Testis (tissue), 3 donors: Measurements from ENCODE around the gene ERBB4. TPM values are rescaled to one million over a fixed set of nuclear protein-coding genes. Genes with fewer than 3 reads are reported as not detected.

Experiments used
- DNase-seq: peaks from one replicate; pipeline ENCODE4 v3.0.0-alpha.2; 2019
- H3K27ac ChIP-seq, 2 donors: fragments of 200-600 bp; sonication (generic); one replicate each; pipeline ENCODE4 v1.5.1; 2019
- H3K27me3 ChIP-seq: fragments of 200-600 bp; sonication (generic); one replicate; pipeline ENCODE4 v1.5.1; 2019
- H3K36me3 ChIP-seq: fragments of 200-600 bp; sonication (generic); one replicate; pipeline ENCODE4 v1.5.1; 2017; ENCODE audit warnings: low read depth; ENCODE audit errors: missing control alignments
- H3K4me1 ChIP-seq: fragments of 200-600 bp; sonication (generic); one replicate; pipeline ENCODE4 v1.5.1; 2019
- H3K4me3 ChIP-seq, 2 donors: fragments of 200-600 bp; sonication (generic); one replicate each; pipeline ENCODE4 v1.5.1; 2017 to 2019
- H3K9me3 ChIP-seq: fragments of 200-600 bp; sonication (generic); one replicate; pipeline ENCODE4 v1.5.1; 2017
- CTCF ChIP-seq, 3 experiments: fragments of 450-650 bp in 2 of 3; fragments of 200-600 bp in 1 of 3; sonication (generic) in 1 of 3; IDR thresholded peaks; one replicate each; pipeline ENCODE4 v1.5.1; 2016 to 2019; ENCODE audit warnings: antibody characterized with exemption in 3 of 3, mild to moderate bottlenecking in 2 of 3, moderate library complexity in 1 of 3
- POLR2A ChIP-seq: fragments of 450-650 bp; IDR thresholded peaks from one replicate; pipeline ENCODE4 v1.6.1; 2017; ENCODE audit warnings: antibody characterized with exemption, mild to moderate bottlenecking, moderate library complexity
- WGBS, 2 donors: methylation state at CpG; one replicate each; pipeline ENCODE4 v1.1.5; 2018; 5-methylcytosine and 5-hydroxymethylcytosine counted together
- intact Hi-C: fragments of 100-400 bp; cut with DNase I; formaldehyde crosslinking; loops from one replicate; pipeline ENCODE4 v1.15.1; 2023; ENCODE audit warnings: low total_unique reads
- polyA plus RNA-seq: library from polyadenylated mRNA; stranded (reverse); fragments of 350-450 nt; fragmentation: Illumina TruSeq; extraction: RNeasy Lipid Tissue Mini Kit (QIAGEN cat#74804); gene quantifications from one replicate; pipeline ENCODE4 v1.2.3, GENCODE V29; 2014; ENCODE audit warnings: low read depth, low replicate concordance; ENCODE audit not compliant: insufficient read depth
- total RNA-seq, 2 donors: library from RNA; depleted of rRNA; stranded (reverse); fragments of >200 nt; gene quantifications; one replicate each; pipeline ENCODE4 v1.2.3, GENCODE V29; 2016

ERBB4 gene
- total and polyA plus RNA-seq, 3 donors from 2014 or later = 6.1 to 62.7 (median 47.7) TPM

GRCh38 chr2:211976076-211976475, 562.5 kb downstream of the ERBB4 start:
- no peak for TF ChIP-seq POLR2A
- no peak for TF ChIP-seq CTCF (IDR thresholded peaks at IDR 0.05)
- Histone ChIP-seq H3K27ac (no peak overlapping the region), H3K4me1 (no peaks in the 10 kb centered on the region), H3K36me3 (no peaks in the 10 kb centered on the region), H3K27me3 (no peaks in the 10 kb centered on the region), H3K9me3 (no peaks in the 10 kb centered on the region), H3K4me3 (no peak overlapping the region)
- no peak for DNase-seq
- WGBS, 2 donors = 89 to 90% methylated on average over 1 of the region's 1 CpG
- intact Hi-C loops = no loop called here

- Histone ChIP-seq H3K9me3 (no peaks in the 10 kb centered on the region), H3K27me3 (no peaks in the 10 kb centered on the region), H3K27ac (no peak overlapping the region), H3K4me3 (no peak overlapping the region), H3K36me3 (no peaks in the 10 kb centered on the region), H3K4me1 (no peaks in the 10 kb centered on the region)
- intact Hi-C loops = no loop called here
- TF ChIP-seq CTCF (IDR thresholded peaks at IDR 0.05) = no peak
- TF ChIP-seq POLR2A = no peak
- DNase-seq = no peak
- WGBS, 2 donors = 86 to 87% methylated on average over 1 of the region's 1 CpG
Observed at GRCh38 chr2:211967234-211967633, 571.4 kb downstream of the ERBB4 start.

GRCh38 chr2:211963969-211964368, 574.6 kb downstream of the ERBB4 start:
- Histone ChIP-seq H3K4me1 (no peaks in the 10 kb centered on the region), H3K9me3 (no peaks in the 10 kb centered on the region), H3K4me3 (no peak overlapping the region), H3K27me3 (no peaks in the 10 kb centered on the region), H3K27ac (no peak overlapping the region), H3K36me3 (no peaks in the 10 kb centered on the region)
- intact Hi-C loops = no loop called here
- WGBS, 2 donors = 86 to 97% methylated on average over 1 of the region's 1 CpG
- DNase-seq = no peak
- no peak for TF ChIP-seq CTCF (IDR thresholded peaks at IDR 0.05)
- TF ChIP-seq POLR2A = no peak

- H3K36me3 ChIP-seq = no peaks in the 10 kb centered on the region
- TF ChIP-seq CTCF (IDR thresholded peaks at IDR 0.05) = no peak
- TF ChIP-seq POLR2A = no peak
- H3K4me1 ChIP-seq = no peaks in the 10 kb centered on the region
- no peaks in the 10 kb centered on the region for H3K27me3 ChIP-seq
- no peak for DNase-seq
- H3K27ac ChIP-seq = no peak overlapping the region
- WGBS, 2 donors = 89% methylated on average over 1 of the region's 1 CpG
- no peak overlapping the region for H3K4me3 ChIP-seq
- intact Hi-C loops = no loop called here
- H3K9me3 ChIP-seq = no peaks in the 10 kb centered on the region
Observed at GRCh38 chr2:211957799-211958198, 580.8 kb downstream of the ERBB4 start.

- no peaks in the 10 kb centered on the region for H3K9me3 ChIP-seq
- DNase-seq = no peak
- WGBS, 2 donors = 76 to 88% methylated on average over 1 of the region's 1 CpG
- H3K4me3 ChIP-seq = no peak overlapping the region
- TF ChIP-seq POLR2A (no peak), CTCF (IDR thresholded peaks at IDR 0.05) (no peak)
- no peaks in the 10 kb centered on the region for H3K4me1 ChIP-seq
- no peaks in the 10 kb centered on the region for H3K27me3 ChIP-seq
- H3K36me3 ChIP-seq = no peaks in the 10 kb centered on the region
- no peak overlapping the region for H3K27ac ChIP-seq
- intact Hi-C loops = no loop called here
Observed at GRCh38 chr2:211955648-211956047, 583.0 kb downstream of the ERBB4 start.
